ENCODE measurements around the gene FAM200A.

Gene FAM200A

DNA sequence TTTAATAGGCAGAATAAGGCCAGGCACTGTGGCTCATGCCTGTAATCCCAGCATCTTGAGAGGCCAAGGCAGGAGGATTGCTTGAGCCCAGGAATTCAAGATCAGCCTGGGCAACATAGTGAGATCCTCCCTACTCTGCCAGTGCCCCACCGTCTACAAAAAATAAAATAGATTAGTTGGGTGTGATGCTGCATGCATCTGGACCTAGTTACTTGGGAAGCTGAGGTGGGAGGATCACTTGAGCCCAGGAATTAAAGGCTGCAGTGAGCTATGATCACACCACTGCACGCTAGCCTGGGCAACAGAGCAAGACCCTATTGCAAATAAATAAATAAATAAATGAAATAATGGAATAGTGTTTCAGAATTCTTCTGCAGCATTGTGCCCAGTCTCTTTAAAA, 16.2 kb downstream of the FAM200A start:
- Histone ChIP-seq H3K4me3 (no peak overlapping the region), H3K27ac (no peak overlapping the region), H3K27me3 (no peaks in the 10 kb centered on the region), H3K4me1 (no peaks in the 10 kb centered on the region), H3K9me3 (peaks cover 10 to 67% (median 61%) of the 10 kb centered on the region in 3 donors), H3K36me3 (peaks cover 26 to 47% (median 36%) of the 10 kb centered on the region in 3 donors)
- intact Hi-C loops (cut with DNase I; ENCODE audit: low total_unique reads) = no loop called here
- peak in 1 of 2 donors; percentile 5 for DNase-seq
- TF ChIP-seq, protein P1, sequence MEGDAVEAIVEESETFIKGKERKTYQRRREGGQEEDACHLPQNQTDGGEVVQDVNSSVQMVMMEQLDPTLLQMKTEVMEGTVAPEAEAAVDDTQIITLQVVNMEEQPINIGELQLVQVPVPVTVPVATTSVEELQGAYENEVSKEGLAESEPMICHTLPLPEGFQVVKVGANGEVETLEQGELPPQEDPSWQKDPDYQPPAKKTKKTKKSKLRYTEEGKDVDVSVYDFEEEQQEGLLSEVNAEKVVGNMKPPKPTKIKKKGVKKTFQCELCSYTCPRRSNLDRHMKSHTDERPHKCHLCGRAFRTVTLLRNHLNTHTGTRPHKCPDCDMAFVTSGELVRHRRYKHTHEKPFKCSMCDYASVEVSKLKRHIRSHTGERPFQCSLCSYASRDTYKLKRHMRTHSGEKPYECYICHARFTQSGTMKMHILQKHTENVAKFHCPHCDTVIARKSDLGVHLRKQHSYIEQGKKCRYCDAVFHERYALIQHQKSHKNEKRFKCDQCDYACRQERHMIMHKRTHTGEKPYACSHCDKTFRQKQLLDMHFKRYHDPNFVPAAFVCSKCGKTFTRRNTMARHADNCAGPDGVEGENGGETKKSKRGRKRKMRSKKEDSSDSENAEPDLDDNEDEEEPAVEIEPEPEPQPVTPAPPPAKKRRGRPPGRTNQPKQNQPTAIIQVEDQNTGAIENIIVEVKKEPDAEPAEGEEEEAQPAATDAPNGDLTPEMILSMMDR (IDR thresholded peaks at IDR 0.05) = no peak

DNA sequence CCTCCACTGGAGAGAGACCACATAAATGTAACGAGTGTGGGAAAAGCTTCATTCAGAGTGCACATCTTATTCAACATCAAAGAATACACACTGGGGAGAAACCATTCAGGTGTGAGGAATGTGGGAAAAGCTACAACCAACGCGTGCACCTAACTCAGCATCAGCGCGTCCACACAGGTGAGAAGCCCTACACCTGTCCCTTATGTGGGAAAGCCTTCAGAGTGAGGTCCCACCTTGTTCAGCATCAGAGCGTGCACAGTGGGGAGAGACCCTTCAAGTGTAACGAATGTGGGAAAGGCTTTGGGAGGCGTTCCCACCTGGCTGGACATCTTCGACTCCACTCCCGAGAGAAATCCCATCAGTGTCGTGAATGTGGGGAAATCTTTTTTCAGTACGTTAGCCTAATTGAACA, 20.6 kb downstream of the FAM200A start:
- H3K4me3 ChIP-seq = no peak overlapping the region
- TF ChIP-seq, protein P1 (IDR thresholded peaks at IDR 0.05) = no peak
- H3K36me3 ChIP-seq = peaks cover 69 to 80% (median 79%) of the 10 kb centered on the region in 3 donors
- H3K27me3 ChIP-seq = no peaks in the 10 kb centered on the region
- peak in 1 of 2 donors; percentile 12 for DNase-seq
- H3K27ac ChIP-seq = no peak overlapping the region
- H3K4me1 ChIP-seq = no peaks in the 10 kb centered on the region
- H3K9me3 ChIP-seq = peaks cover 8 to 59% (median 39%) of the 10 kb centered on the region in 3 donors
- intact Hi-C loops (cut with DNase I; ENCODE audit: low total_unique reads) = no loop called here

DNA sequence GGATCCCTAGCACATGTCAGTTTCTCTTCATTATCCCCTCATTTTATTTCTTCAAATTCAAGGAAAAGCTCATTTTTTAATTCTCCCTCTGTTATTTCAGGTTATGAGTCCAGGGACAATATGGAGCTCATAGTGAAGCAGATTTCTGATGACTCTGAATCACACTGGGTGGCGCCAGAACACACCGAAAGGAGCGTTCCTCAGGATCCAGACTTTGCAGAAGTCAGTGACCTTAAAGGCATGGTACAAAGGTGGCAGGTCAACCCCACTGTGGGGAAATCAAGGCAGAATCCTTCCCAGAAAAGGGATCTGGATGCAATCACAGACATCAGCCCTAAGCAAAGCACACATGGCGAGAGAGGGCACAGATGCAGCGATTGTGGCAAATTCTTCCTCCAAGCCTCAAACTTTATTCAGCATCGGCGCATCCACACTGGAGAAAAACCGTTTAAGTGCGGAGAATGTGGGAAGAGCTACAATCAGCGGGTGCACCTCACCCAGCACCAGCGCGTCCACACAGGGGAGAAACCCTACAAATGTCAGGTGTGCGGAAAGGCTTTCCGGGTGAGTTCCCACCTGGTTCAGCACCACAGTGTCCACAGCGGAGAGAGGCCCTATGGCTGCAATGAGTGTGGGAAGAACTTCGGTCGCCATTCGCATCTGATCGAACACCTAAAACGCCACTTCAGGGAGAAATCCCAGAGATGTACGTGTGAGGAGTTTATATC, 26.0 kb downstream of the FAM200A start:
- Histone ChIP-seq H3K4me1 (no peaks in the 10 kb centered on the region), H3K27me3 (no peaks in the 10 kb centered on the region), H3K9me3 (peaks cover 3 to 27% (median 9%) of the 10 kb centered on the region in 3 donors), H3K27ac (no peak overlapping the region), H3K36me3 (peaks cover 63 to 90% (median 63%) of the 10 kb centered on the region in 3 donors), H3K4me3 (no peak overlapping the region)
- TF ChIP-seq, protein P1 (IDR thresholded peaks at IDR 0.05) = no peak
- intact Hi-C loops (cut with DNase I; ENCODE audit: low total_unique reads) = no loop called here
- DNase-seq = peak in 1 of 2 donors; percentile 25

DNA sequence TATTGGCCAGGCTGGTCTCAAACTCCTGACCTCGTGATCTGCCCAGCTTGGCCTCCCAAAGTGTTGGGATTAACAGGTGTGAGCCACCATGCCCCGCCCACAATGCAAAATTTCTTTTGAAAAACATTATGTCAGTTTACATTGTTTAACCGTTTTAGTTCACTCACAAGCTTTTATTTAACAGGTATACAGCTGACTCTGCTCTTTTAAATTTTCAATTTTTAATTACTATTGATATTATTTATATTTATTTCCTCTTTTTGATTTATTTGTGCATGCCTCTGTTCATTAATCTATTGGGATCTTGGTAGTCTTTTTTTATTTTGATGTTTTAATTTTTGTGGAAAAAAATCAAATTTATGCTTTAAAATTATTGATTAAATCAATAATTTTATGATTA, 30.5 kb downstream of the FAM200A start:
- Histone ChIP-seq H3K27me3 (no peaks in the 10 kb centered on the region), H3K4me1 (no peaks in the 10 kb centered on the region), H3K27ac (no peak overlapping the region), H3K4me3 (no peak overlapping the region), H3K36me3 (peaks cover 36 to 87% (median 45%) of the 10 kb centered on the region in 3 donors), H3K9me3 (no peaks in the 10 kb centered on the region)
- no peak for DNase-seq
- TF ChIP-seq, protein P1 (IDR thresholded peaks at IDR 0.05) = no peak
- intact Hi-C loops (cut with DNase I; ENCODE audit: low total_unique reads) = no loop called here

DNA sequence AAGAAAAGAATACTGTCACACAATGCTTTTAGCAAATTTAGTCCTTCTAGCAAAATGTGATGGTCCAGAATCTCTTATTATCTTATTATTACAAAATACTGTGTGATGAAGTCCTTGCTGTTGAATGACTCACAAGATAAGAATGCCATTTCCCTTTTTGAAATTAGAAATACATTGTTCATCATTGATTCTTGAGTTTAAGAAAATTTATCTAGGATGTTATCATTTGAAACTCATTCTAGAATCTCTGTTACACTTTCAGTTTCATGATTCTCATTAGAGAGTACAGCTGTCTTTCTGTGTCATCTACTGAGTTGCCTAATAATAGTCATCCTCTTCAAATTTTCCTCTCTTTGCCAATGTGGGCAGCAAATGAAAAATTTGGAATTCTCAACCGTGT, 37.9 kb downstream of the FAM200A start:
- TF ChIP-seq, protein P1 (IDR thresholded peaks at IDR 0.05) = no peak
- H3K27me3 ChIP-seq = no peaks in the 10 kb centered on the region

More for the DNA sequence above, 37.9 kb downstream of the FAM200A start:
- Histone ChIP-seq H3K9me3 (no peaks in the 10 kb centered on the region), H3K36me3 (peaks cover 47 to 80% (median 55%) of the 10 kb centered on the region in 3 donors), H3K4me3 (no peak overlapping the region), H3K4me1 (no peaks in the 10 kb centered on the region), H3K27ac (no peak overlapping the region)
- no peak for DNase-seq
- intact Hi-C loops (cut with DNase I; ENCODE audit: low total_unique reads) = no loop called here

Data from tibial artery (tissue), 4 donors.